Ammon's horn (tissue), 1 donor: ENCODE results near the gene NCR2.

Experiments
- DNase-seq: peaks from one replicate; pipeline ENCODE4 v3.0.0-alpha.2; 2016; ENCODE audit warnings: low spot score

NCR2 gene

GRCh38 chr6:41331401-41332150 is 3.8 kb upstream of the NCR2 start:
- no peak for DNase-seq

- DNase-seq, result no peak
Observed at GRCh38 chr6:41332241-41332640, 3.2 kb upstream of the NCR2 start.

DNA sequence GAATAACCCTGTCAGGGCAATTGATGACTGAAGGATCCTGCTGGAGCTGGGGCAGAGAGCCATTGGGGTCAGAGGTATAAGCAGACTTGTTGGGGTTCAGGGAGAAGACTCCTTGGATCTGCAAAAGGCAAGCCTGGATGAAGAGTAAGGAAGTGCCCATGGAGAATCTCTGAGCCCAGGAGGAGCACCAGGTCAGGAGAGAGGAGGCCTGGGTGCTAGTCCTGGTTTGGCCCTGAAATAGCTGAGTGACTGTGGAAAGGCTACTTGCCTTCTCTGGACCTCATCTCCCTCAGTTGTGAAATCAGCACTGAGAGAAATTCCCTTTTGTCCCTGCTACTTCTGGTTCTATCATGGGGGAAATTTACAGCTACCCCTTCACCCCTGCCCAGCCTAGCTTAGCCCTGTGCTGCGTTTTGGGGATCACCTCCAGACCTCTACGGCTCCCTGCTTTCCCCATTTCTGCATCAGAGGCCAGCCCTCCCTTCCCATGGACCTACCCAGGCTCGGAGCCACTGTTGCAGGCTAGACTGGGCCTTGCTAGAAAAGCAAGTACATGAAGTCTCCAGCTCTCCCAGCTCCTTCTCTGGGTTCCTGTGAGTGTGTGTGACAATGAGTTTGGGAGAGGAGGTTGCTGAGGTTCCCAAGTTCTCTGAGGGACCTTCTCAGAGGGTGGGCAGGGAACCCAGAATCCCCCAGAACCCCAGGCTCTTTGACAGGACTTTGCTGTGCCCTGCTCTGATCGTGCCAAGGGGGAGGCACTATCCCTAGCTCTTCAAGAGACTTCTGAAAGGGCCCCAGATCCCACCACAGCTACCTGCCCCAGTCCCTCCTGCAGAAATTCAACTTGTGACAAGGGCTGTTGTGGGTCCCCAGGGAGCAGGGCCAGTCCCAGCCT is 2.3 kb upstream of the NCR2 start:
- DNase-seq, result no peak

DNA sequence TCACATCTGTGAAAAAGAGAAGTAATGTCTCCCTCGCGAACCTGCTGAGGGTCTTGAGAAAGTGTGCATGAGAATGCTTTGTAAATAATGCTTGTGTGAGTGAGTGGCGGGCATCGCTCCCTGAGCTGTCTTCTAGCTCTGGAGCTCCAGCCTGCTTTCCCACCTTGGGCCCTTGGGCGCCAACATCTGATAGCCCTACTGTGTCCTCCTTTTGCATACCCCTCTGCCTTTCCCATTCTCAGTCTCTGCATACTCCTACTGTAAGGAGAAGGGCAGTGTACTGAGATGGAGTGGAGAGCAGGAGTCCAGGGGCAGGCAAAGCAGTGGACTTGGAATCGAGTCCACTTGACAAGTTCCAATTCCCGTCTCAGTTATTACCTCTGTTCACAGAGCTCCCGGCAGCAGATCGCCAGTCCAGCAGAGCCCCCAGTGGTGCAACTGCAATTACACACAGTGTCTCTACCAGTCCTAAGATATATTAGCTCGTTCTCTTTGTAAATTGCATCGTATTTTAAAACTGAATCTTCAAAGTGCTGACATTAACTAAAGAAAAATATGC is 847 bp upstream of the NCR2 start:
- no peak for DNase-seq

DNA sequence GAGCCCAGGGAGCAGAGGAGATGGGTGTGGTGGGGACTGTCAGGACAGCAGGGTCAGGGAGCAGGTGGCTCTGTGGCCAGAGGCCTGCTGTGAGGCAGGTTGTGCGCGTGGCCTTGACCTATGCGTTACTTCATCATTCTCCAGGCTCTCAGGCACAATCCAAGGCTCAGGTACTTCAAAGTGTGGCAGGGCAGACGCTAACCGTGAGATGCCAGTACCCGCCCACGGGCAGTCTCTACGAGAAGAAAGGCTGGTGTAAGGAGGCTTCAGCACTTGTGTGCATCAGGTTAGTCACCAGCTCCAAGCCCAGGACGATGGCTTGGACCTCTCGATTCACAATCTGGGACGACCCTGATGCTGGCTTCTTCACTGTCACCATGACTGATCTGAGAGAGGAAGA is 535 bp downstream of the NCR2 start:
- no peak for DNase-seq

DNA sequence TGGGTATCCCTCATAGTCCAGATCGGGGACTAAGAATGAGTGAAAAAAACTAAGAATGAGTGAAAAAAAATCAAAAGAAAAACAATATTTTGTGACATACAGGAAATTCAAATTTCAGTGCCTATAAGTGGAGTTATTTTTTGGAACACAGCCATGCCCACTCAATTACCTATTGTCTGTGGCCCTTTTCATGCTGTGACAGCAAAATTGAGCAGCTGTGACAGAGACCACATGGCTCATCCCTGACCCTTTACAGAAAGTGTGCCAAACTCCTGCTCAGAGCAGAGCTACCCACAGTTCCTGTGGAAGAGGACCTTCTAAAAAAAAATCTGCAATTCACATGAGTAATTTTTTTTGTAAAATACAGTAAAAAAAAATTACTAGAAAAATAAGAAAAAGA is 1.4 kb downstream of the NCR2 start:
- no peak for DNase-seq

GRCh38 chr6:41337709-41338108 is 2.3 kb downstream of the NCR2 start:
- DNase-seq, result no peak

GRCh38 chr6:41338659-41339058 is 3.3 kb downstream of the NCR2 start:
- no peak for DNase-seq

DNA sequence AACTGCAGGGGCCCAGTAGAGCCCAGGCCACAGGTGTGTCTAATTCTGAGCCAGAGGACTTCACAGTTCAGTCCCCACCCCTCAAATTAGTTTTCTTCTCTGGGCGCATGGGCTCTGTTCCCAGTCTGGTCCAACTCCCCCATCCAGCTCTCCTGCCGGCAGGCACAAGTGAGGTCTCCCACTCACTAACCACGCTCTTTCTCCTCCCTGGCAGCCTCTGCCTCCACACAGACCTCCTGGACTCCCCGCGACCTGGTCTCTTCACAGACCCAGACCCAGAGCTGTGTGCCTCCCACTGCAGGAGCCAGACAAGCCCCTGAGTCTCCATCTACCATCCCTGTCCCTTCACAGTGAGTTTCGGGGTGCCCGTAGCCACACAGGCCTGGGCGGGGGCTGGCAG is 6.2 kb downstream of the NCR2 start:
- no peak for DNase-seq

DNA sequence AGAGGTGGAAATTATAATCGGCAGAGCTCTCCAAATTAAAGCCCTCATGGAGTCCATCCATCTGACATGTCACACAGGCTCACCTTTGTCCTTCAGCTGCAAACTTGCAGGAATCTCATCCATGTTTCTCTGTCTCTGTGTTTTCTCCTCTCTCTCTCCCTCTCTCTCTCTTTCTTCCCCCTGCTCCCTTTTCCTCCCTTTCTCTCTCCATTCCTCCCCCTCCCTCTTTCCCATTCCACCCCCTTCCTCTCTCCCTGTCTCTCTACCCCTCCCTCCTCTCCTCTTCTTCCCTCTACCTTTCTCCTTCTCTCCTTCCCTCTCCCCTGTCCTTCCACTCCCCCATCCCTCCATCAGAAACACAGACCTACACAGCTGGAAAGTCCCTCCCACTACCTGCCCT is 6.8 kb downstream of the NCR2 start:
- DNase-seq, result no peak

DNA sequence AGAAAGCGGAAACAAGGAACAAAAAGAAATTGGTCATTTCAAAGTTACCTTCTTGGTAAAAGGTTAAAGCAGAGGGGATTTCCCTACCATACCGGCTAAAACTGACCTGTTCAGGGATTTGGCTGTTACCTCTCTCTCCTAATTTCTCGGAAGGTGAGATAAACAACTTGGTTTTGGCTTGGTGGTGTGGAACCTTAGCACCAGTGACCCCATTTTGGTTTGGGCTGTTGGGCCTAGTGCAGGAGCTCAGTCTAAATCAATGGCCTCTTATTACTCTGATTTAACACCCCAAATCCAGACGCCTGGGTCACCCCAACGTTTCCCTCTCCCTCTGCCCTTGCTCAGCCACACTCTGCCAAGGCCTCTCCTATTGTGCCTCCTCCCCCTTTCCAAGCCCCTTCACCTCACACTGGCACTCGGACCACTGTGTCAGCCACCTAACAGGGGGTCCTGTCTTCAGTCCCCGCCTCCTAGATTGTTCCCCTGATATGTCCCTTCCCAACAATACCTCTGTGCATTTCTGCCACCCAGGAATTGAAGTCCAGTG is 8.3 kb downstream of the NCR2 start:
- no peak for DNase-seq

DNA sequence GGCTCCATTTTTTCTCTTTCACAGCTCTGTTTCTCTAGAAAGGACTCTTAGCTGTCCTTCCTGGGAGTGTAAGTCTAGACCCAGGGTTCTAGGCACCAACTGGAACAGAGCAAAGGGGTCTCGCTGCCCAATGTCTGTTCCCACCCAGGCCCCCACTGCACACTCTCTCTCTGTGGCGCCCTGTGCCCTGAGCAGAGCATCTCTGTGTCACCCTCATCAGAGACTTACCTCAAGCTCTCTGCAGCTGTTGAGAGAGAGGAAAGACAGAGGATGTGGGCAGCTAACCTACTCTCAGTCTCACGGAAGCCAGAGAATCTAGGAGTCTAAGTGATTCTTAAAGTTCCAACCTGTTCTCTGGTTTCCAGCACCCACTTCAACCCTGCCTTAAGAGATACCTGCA is 9.5 kb downstream of the NCR2 start:
- DNase-seq, result no peak

- DNase-seq, result no peak
Observed at GRCh38 chr6:41345901-41346300, 10.5 kb downstream of the NCR2 start.

- no peak for DNase-seq
Observed at GRCh38 chr6:41346441-41346840, 11.0 kb downstream of the NCR2 start.

- no peak for DNase-seq
Observed at GRCh38 chr6:41347378-41348050, 12.1 kb downstream of the NCR2 start.

DNA sequence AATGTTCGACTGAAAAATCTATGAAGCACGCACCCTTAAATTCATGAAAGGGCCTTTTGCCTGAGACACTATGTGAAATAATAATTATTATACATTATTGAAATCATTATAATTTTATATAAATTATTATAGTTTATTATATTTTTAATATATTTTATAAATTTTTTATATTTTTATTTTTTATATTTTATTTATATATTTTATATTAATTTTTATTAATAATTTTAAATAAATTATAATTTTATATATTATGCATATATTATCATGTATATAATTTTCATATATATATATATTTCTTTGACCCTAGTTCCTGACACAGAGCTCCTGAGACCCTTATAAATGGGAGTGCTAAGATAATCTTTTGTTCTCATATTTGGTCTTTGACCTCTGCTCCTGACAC is 13.5 kb downstream of the NCR2 start:
- DNase-seq, result no peak

DNA sequence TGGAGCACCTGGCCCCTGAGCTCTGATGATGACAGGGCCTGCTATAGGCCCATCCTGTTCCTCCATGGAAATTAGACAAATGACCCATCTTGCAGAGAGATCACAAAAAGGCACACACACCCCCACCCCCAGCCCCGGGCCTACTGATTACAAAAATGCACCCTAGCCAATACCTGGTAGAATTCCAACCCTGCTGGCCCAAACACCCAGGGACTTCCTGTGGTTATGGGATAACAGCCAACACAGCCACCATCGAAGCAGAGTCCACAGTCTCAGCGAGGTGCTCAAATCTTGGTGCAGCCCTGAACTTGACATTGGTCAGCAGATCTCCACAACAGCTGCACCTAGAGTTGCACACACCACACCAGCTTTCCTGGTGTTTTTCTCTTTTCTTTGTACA is 17.0 kb downstream of the NCR2 start:
- DNase-seq, result no peak

DNA sequence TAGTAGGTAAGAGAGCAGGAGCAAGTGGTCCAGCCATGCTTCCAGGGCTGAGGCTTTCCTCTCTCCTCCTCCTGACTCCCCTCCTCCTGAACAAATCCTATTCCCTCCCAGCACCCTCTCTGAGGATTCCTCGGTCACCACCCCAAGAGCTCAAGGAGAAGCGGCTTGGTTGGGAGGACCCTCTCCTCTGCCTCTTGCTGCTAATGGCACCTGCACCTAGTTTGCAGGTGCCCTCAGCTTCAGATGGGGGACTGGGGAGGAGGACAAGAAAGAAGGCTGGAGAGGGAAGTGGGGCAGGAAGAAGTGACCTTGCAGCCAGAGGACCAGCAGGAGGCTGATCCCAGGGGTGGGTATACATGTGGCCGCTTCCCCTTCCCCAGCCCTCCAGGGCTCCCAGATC is 17.5 kb downstream of the NCR2 start:
- DNase-seq, result no peak

- no peak for DNase-seq
Observed at GRCh38 chr6:41353333-41353732, 17.9 kb downstream of the NCR2 start.

DNA sequence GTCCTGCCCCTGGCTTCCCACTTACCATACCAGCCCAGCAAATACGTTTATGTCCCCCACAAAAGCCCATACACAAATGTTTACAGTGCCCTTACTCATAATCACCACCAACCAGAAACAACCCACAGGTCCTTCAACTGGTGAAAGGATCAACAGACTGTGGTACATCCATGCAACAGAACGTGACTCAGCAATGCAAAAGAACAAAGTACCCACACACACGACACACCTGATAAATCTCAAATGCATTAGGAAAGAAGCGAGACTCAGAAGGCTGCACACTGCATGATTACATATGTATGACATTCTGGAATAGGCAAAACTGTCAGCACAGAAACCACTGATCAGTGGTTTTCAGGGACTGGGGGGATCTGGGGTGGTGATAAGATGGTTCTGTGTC is 20.5 kb downstream of the NCR2 start:
- DNase-seq, result no peak

GRCh38 chr6:41356825-41357224 is 21.4 kb downstream of the NCR2 start:
- DNase-seq, result no peak

GRCh38 chr6:41358503-41358902 is 23.1 kb downstream of the NCR2 start:
- DNase-seq, result no peak
